Lower leg skin (tissue), 4 donors: Measurements from ENCODE around the gene TMC8. TPM values are rescaled to one million over a fixed set of nuclear protein-coding genes. Genes with fewer than 3 reads are reported as not detected.
"Not testable (repeated sequence)": the region's sequence is repeated elsewhere in the genome, so short reads cannot be mapped to it uniquely, and the experiment has no call there.

ENCODE experiments used
- DNase-seq, 2 donors: peaks; one replicate each; pipeline ENCODE4 v3.0.0-alpha.2; 2019; ENCODE audit warnings: low spot score in 2 of 2
- H3K4me3 ChIP-seq: fragments of 200-600 bp; sonication (generic); 2 replicates; pipeline ENCODE4 v1.5.1; 2017; ENCODE audit warnings: mild to moderate bottlenecking, low read depth; ENCODE audit not compliant: poor library complexity, severe bottlenecking
- POLR2A ChIP-seq, 2 donors: fragments of 450-650 bp; IDR thresholded peaks; one replicate each; pipeline ENCODE4 v1.6.1; 2016 to 2017; ENCODE audit warnings: antibody characterized with exemption in 2 of 2, mild to moderate bottlenecking in 1 of 2, moderate library complexity in 1 of 2
- WGBS, 2 donors: methylation state at CpG; one replicate each; pipeline ENCODE4 v1.1.5; 2018; 5-methylcytosine and 5-hydroxymethylcytosine counted together
- intact Hi-C: fragments of 100-400 bp; cut with DNase I; formaldehyde crosslinking; loops from one replicate; pipeline ENCODE4 v1.15.0; 2023; ENCODE audit warnings: low total_unique reads
- total RNA-seq, 4 donors: library from RNA; depleted of rRNA; stranded (reverse); fragments of >200 nt; gene quantifications; one replicate each; pipeline ENCODE4 v1.1.0, GENCODE V29; 2016
- TF ChIP-seq, protein P1 (sequence below), 3 donors: fragments of 450-650 bp; IDR thresholded peaks; one replicate each; pipeline ENCODE4 v1.5.1; 2016; ENCODE audit warnings: antibody characterized with exemption in 3 of 3, mild to moderate bottlenecking in 3 of 3, moderate library complexity in 2 of 3

The TMC8 gene
- total RNA-seq, 4 donors from 2014 or later: 1.5 to 2.7 (median 1.7) TPM

- no peak overlapping the region for H3K4me3 ChIP-seq
- DNase-seq: no peak
- 78 to 83% methylated on average over 20 to 28 of the region's 28 CpGs for WGBS, 2 donors
- no peak for TF ChIP-seq POLR2A (IDR thresholded peaks at IDR 0.05)
- TF ChIP-seq, protein P1, sequence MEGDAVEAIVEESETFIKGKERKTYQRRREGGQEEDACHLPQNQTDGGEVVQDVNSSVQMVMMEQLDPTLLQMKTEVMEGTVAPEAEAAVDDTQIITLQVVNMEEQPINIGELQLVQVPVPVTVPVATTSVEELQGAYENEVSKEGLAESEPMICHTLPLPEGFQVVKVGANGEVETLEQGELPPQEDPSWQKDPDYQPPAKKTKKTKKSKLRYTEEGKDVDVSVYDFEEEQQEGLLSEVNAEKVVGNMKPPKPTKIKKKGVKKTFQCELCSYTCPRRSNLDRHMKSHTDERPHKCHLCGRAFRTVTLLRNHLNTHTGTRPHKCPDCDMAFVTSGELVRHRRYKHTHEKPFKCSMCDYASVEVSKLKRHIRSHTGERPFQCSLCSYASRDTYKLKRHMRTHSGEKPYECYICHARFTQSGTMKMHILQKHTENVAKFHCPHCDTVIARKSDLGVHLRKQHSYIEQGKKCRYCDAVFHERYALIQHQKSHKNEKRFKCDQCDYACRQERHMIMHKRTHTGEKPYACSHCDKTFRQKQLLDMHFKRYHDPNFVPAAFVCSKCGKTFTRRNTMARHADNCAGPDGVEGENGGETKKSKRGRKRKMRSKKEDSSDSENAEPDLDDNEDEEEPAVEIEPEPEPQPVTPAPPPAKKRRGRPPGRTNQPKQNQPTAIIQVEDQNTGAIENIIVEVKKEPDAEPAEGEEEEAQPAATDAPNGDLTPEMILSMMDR (IDR thresholded peaks at IDR 0.05): no peak
- intact Hi-C loops: loop anchor here (2.0 to 5.0 kb wide), 2 partner anchors 67 to 140 kb away; no protein-coding TSS in a partner anchor
These were observed 18.6 kb upstream of the TMC8 start for GRCh38 chr17:78111727-78112517.

- WGBS, 2 donors: 53 to 62% methylated on average over 21 to 31 of the region's 33 CpGs
- H3K4me3 ChIP-seq: no peak overlapping the region
- peak in 1 of 2 donors; percentile 96 for DNase-seq
- intact Hi-C loops: loop anchor here (2.0 to 5.0 kb wide), 2 partner anchors 66 to 140 kb away; no protein-coding TSS in a partner anchor
- TF ChIP-seq, protein P1 (IDR thresholded peaks at IDR 0.05): peak in 1 of 3 donors; percentile 80
- no peak for TF ChIP-seq POLR2A (IDR thresholded peaks at IDR 0.05)
These were observed 17.8 kb upstream of the TMC8 start for GRCh38 chr17:78112518-78113471.

GRCh38 chr17:78113804-78114785 lies 16.5 kb upstream of the TMC8 start:
- 87 to 89% methylated on average over 24 to 25 of the region's 25 CpGs for WGBS, 2 donors
- intact Hi-C loops: loop anchor here (2.0 to 5.0 kb wide), 2 partner anchors 65 to 138 kb away; no protein-coding TSS in a partner anchor
- TF ChIP-seq, protein P1 (IDR thresholded peaks at IDR 0.05): no peak
- no peak for TF ChIP-seq POLR2A (IDR thresholded peaks at IDR 0.05)
- H3K4me3 ChIP-seq: no peak overlapping the region
- DNase-seq: no peak

DNA sequence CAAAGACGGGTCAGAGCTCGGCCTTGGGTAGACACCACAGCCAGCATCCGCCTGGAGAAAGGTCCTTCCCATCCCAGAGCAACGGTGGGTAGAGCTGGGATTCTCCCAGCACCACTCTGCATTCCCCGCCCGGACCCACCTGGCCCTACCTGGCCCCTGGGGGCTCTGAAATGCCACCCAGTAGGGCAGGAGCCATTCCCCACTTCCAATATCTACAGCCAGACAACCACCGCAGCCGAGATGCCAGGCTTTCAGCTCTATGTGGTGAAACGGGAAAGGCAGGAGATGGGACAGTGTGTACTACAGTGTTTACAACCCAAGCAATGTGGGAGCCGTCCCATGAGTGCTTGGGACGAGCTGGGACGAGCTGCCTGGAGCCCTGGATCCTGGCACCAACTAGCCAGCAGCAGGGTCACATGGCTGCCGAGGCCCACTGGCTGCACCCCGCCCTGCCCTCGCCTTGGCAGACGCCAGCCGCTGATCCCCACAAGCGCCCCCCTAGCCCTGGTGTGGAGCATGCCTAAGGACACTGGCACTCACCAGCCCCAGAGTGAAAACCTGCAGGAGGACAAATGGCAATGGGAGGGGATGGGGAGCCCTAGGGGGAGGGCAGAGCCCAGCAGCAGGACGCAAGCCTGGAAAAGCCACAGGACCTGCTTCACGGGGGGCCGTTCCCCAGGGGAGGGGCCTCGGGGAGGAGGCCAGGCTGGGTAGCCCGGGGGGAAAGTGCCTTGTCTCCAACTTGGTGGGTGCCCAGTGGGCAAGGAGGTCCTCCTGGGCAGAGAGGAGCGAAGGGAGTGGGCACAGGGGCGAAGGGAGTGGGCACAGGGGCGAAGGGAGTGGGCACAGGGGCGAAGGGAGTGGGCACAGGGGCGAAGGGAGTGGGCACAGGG lies 15.5 kb upstream of the TMC8 start:
- 45 to 49% methylated on average over 20 to 25 of the region's 28 CpGs for WGBS, 2 donors
- DNase-seq: peak in 1 of 2 donors; percentile 85
- TF ChIP-seq, protein P1 (IDR thresholded peaks at IDR 0.05): no peak
- TF ChIP-seq POLR2A (IDR thresholded peaks at IDR 0.05): no peak
- H3K4me3 ChIP-seq: no peak overlapping the region
- intact Hi-C loops: loop anchor here (5.0 kb wide), 1 partner anchor 137 kb away; no protein-coding TSS in a partner anchor

- H3K4me3 ChIP-seq, intact Hi-C loops, DNase-seq: not testable (repeated sequence)
- 89 to 91% methylated on average over 14 to 15 of the region's 18 CpGs for WGBS, 2 donors
These were observed 14.8 kb upstream of the TMC8 start for GRCh38 chr17:78115803-78116202.
